NB4 (cell line): ENCODE results near the gene SMIM5.

ENCODE experiments used
- DNase-seq: peaks from one replicate; pipeline ENCODE4 v3.0.0; 2010; ENCODE audit warnings: low read depth
- H3K4me3 ChIP-seq: one replicate; pipeline ENCODE4 v1.5.1; 2011; ENCODE audit warnings: mild to moderate bottlenecking, low read depth, low read length, moderate library complexity
- CTCF ChIP-seq: IDR thresholded peaks from one replicate; pipeline ENCODE4 v1.5.1; 2012; ENCODE audit warnings: low read depth, low read length
- MAX ChIP-seq: IDR thresholded peaks from 2 replicates; pipeline ENCODE4 v1.6.1; 2011; ENCODE audit warnings: low read depth, low read length
- MYC ChIP-seq: IDR thresholded peaks from 2 replicates; pipeline ENCODE4 v1.6.1; 2011; ENCODE audit warnings: low read depth, low read length
- POLR2A ChIP-seq: IDR thresholded peaks from 2 replicates; pipeline ENCODE4 v1.6.1; 2011; ENCODE audit warnings: mild to moderate bottlenecking; ENCODE audit not compliant: insufficient read length; ENCODE audit errors: extremely low read depth

The SMIM5 gene

DNA sequence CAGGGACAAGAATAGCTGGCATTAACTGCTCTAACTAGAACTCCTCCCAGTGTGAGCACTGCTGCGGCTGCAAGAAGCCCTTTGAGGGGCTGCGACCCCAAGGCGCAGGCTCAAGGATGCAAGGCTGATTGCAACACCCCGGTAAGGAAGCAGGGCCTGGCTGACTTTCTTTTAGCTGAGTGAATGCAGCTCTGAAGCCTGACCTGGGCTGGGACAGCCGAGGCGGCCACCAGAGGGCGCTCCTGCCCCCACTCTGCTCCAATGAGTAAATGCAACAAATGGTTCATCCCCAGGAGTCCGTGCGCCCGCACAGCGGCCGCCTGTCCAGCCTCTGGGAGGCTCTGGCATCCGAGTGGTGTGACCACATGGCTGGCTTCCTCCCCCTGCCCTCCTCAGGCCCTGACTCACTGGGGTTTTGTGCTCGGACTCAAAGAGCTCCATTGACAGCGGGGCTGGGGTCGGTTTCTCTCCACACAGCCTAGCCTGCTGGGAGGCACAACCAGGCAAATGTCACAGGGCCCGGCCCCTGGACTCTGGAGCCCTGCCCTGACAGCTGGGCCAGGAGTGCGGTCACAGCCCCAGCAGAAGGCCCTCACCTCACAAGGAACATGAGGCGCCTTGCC lies at the start of gene SMIM5:
Gene SMIM5 (plus strand): TSS at position 572 of the 623 bp plus-strand sequence. CDS start 6,768 bp downstream, outside the sequence.
- peak; percentile 86 for DNase-seq
- TF ChIP-seq CTCF (peak; percentile 91), MAX (peak; percentile 12; the same call in 1 of the 2 replicates), POLR2A (no peak), MYC (peak; percentile 49)
- no peak within 1 kb of the TSS for H3K4me3 ChIP-seq

DNA sequence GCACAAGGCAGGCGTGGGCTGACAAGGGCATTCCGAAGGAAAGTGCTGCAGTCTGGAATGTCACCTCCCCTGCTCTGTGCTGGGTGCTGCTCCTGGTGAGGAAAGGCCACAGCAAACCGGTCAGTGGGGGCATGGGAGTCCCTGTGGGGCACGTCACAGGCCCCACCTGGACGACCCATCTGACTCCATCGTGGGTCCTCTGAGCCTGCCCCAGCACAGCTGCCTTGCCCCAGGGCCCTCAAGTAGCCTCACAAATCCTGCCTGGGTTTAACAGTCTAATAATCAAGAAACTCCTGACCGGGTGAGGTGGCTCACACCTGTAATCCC lies 48.4 kb upstream of the SMIM5 start:
- no peak overlapping the region for H3K4me3 ChIP-seq
- no peak for TF ChIP-seq MAX
- TF ChIP-seq POLR2A: no peak
- no peak for TF ChIP-seq CTCF
- TF ChIP-seq MYC: no peak
- DNase-seq: no peak

GRCh38 chr17:75587675-75588595 lies 45.3 kb upstream of the SMIM5 start, which contains the start of gene MYO15B:
Gene MYO15B, plus strand, starts transcription at chr17:75587800. Its CDS starts 258 bp downstream, at chr17:75588058.
- peak within 1 kb of the TSS; percentile 56 for H3K4me3 ChIP-seq
- DNase-seq: peak; percentile 87
- TF ChIP-seq POLR2A (peak; percentile 36), MYC (no peak), CTCF (peak; percentile 31), MAX (no peak)

DNA sequence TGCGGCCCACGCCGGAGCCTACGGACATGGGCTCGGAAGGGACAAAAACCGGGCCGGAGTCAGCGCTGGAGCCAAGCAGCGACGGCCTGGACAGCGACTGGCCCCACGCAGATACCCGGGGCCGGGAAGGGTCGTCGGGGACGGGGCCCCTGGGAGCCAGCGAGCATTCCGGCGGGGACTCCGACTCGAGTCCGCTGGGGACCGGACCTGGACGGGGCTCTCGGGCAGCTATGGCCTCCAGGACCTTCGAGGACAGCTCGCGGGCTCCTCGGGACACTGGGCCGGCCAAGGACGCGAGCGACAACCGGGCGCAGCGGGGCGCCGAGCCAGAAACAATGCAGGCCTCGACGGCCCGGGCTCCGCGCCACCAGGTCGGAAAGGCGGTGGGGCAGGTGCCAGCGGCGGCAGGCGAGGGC lies 44.6 kb upstream of the SMIM5 start:
- H3K4me3 ChIP-seq: peak overlapping the region; percentile 56
- TF ChIP-seq POLR2A (no peak), MAX (no peak), CTCF (no peak), MYC (no peak)
- no peak for DNase-seq

GRCh38 chr17:75589012-75589918 lies 44.0 kb upstream of the SMIM5 start:
- peak; percentile 11 for TF ChIP-seq CTCF
- no peak for TF ChIP-seq MAX
- peak; percentile 46 for TF ChIP-seq POLR2A
- peak; percentile 89 for DNase-seq
- H3K4me3 ChIP-seq: peak overlapping the region; percentile 56
